Activated naive CD8-positive, alpha-beta T cell treated with anti-CD3 and anti-CD28 coated beads, Interleukin-2, amount 10 ng/mL, durations not matched to agents 7 days and 5 days (primary cell): ENCODE results near the gene SGCG. TPM values are rescaled to one million over a fixed set of nuclear protein-coding genes. Genes with fewer than 3 reads are reported as not detected.

ENCODE experiments used
- ATAC-seq: fragments of 150-1000 bp; cut with Tn5 transposase; one replicate; pipeline ENCODE4 v1.10.0; 2021; ENCODE audit warnings: low read depth, moderate library complexity
- POLR2A ChIA-PET: fragments of 350-600 bp; sonication (Branson Sonifier 250); formaldehyde crosslinking; loops from one replicate; lab custom pipeline; 2021; ENCODE audit warnings: antibody characterized with exemption; lab: Charles Lee
- DNase-seq: peaks from one replicate; pipeline ENCODE4 v3.0.0; 2021
- H3K27ac Mint-ChIP-seq: one replicate; pipeline ENCODE4 v1.8.0; 2022; ENCODE audit warnings: mild to moderate bottlenecking, mixed read lengths
- H3K27me3 Mint-ChIP-seq: one replicate; pipeline ENCODE4 v1.8.0; 2022; ENCODE audit warnings: mild to moderate bottlenecking, moderate library complexity, mixed read lengths
- H3K36me3 Mint-ChIP-seq: one replicate; pipeline ENCODE4 v1.8.0; 2021; ENCODE audit warnings: mild to moderate bottlenecking, mixed read lengths
- H3K4me1 Mint-ChIP-seq: one replicate; pipeline ENCODE4 v1.8.0; 2021; ENCODE audit warnings: mixed read lengths
- H3K4me3 Mint-ChIP-seq: one replicate; pipeline ENCODE4 v1.8.0; 2022; ENCODE audit warnings: mild to moderate bottlenecking, moderate library complexity, mixed read lengths
- H3K9me3 Mint-ChIP-seq: one replicate; pipeline ENCODE4 v1.8.0; 2021; ENCODE audit warnings: mixed read lengths
- total RNA-seq, 2 experiments: library from RNA; stranded (reverse); gene quantifications; one replicate each; pipeline ENCODE4 v1.2.3, GENCODE V29; 2021

SGCG gene
- total RNA-seq, 2 experiments from 2014 or later = not detected

DNA sequence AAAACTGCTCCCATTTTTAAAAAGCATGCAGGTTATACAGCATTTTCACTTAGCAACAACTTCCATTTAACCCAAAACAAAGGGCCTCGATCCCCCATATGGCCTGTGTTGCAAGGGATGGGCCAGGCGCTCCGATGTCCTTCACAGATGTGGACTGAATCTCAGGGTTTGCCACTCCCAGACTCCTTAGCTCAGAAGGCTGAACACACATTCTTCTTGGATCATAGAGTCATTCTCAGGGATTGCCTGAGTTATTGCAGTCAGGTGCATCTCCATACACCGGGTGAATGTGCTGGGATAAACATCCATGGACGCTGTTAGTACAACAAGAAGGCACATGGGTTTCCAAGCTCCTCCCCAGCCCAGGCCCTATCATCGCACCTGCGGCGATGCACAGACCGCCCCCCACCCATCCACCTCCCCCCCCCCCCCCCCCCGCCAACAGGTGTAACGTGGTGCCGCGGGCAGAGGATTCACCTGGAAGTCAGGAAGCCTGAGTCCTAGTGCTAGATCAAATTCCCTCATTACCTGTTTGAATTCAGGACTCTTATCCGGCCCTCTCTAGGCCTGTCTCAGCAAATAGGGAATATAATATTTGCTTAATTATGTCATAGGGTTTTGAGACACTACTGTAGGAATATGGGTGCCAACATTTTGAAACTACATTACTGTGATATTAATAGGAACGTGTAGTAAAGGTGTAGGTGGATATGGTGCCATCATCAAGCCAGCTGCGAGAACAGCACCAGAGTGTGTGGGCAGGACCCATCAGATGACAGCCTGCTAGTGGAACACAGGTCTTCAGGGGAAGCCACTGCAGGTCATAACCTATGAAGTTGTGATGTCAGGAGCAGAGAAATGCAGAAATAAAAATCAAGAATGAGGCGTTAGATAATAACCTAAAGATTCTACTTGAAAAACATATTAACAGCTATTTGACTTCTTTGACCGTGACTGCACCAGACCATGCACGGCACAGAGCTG, 141.9 kb downstream of the SGCG start:
- peaks cover 5% of the 10 kb centered on the region for H3K36me3 Mint-ChIP-seq
- POLR2A ChIA-PET = no interaction called here
- H3K9me3 Mint-ChIP-seq = no peaks in the 10 kb centered on the region
- DNase-seq (no peak), ATAC-seq (no peak)
- H3K27me3 Mint-ChIP-seq = no peaks in the 10 kb centered on the region
- peak overlapping the region; percentile 83 for H3K27ac Mint-ChIP-seq
- peaks cover 37% of the 10 kb centered on the region for H3K4me1 Mint-ChIP-seq
- no peak overlapping the region for H3K4me3 Mint-ChIP-seq

GRCh38 chr13:23323946-23324709, 143.3 kb downstream of the SGCG start:
- H3K4me3 Mint-ChIP-seq = no peak overlapping the region
- no peaks in the 10 kb centered on the region for H3K9me3 Mint-ChIP-seq
- peaks cover 6% of the 10 kb centered on the region for H3K36me3 Mint-ChIP-seq
- no peak overlapping the region for H3K27ac Mint-ChIP-seq
- DNase-seq (no peak), ATAC-seq (no peak)
- POLR2A ChIA-PET = no interaction called here
- peaks cover 33% of the 10 kb centered on the region for H3K4me1 Mint-ChIP-seq
- no peaks in the 10 kb centered on the region for H3K27me3 Mint-ChIP-seq

DNA sequence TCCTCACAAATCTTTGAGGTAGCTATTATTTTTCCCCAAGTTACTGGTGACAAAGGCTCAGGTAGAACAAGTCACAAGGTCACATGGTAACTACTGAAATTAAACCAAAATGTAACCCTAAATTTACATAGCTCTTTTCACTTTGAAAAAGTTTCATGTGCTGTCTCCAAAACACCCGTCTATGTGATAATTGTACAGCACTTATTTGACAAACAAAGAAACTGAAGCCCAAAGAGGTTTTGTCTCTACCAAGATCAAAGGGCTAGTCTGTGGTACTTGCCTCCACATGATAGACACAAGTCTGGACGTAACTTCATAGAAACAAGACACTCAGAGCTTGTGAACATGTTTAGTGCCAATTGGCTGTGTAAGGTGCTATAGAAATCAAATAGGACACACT, 144.4 kb downstream of the SGCG start:
- Mint-ChIP-seq H3K27me3 (no peaks in the 10 kb centered on the region), H3K36me3 (peaks cover 6% of the 10 kb centered on the region), H3K27ac (no peak overlapping the region), H3K9me3 (no peaks in the 10 kb centered on the region), H3K4me1 (peaks cover 26% of the 10 kb centered on the region), H3K4me3 (no peak overlapping the region)
- ATAC-seq (no peak), DNase-seq (no peak)
- POLR2A ChIA-PET = no interaction called here

- DNase-seq (no peak), ATAC-seq (no peak)
- H3K4me1 Mint-ChIP-seq = no peaks in the 10 kb centered on the region
- POLR2A ChIA-PET = no interaction called here
- H3K4me3 Mint-ChIP-seq = no peak overlapping the region
- no peaks in the 10 kb centered on the region for H3K27me3 Mint-ChIP-seq
- H3K36me3 Mint-ChIP-seq = peaks cover 41% of the 10 kb centered on the region
- peaks cover 11% of the 10 kb centered on the region for H3K9me3 Mint-ChIP-seq
- no peak overlapping the region for H3K27ac Mint-ChIP-seq
These were observed 149.6 kb downstream of the SGCG start for GRCh38 chr13:23330356-23330755.

DNA sequence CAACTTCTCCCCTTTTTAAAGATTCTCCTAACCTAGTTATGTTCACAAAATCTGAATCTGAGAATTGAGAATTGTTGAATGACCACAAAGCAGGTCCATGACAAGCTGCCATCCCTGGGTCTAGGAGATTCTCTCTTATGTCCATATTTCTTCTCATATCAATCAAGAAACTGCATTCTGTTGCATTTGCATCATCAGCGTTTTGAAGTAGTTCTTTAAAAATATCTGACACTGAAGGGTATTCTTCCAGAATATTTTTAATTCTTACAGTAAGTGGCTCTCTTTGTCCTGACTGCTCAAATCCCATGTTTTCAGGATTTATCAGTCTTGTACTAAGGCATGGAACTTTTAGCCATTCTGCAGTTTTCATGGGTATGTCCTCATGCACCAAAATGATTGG, 158.4 kb downstream of the SGCG start:
- H3K4me3 Mint-ChIP-seq = no peak overlapping the region
- H3K36me3 Mint-ChIP-seq = peaks cover 73% of the 10 kb centered on the region
- POLR2A ChIA-PET = no interaction called here
- no peak overlapping the region for H3K27ac Mint-ChIP-seq
- ATAC-seq (no peak), DNase-seq (no peak)
- no peaks in the 10 kb centered on the region for H3K27me3 Mint-ChIP-seq
- H3K4me1 Mint-ChIP-seq = no peaks in the 10 kb centered on the region
- H3K9me3 Mint-ChIP-seq = peaks cover 34% of the 10 kb centered on the region

- no peak for DNase-seq
- H3K36me3 Mint-ChIP-seq = peaks cover 75% of the 10 kb centered on the region
- no peak overlapping the region for H3K4me3 Mint-ChIP-seq
- H3K9me3 Mint-ChIP-seq = peaks cover 9% of the 10 kb centered on the region
- H3K27ac Mint-ChIP-seq = no peak overlapping the region
- H3K27me3 Mint-ChIP-seq = no peaks in the 10 kb centered on the region
- POLR2A ChIA-PET = no interaction called here
- no peak for ATAC-seq
- H3K4me1 Mint-ChIP-seq = peaks cover 5% of the 10 kb centered on the region
These were observed 164.3 kb downstream of the SGCG start for GRCh38 chr13:23344931-23345595.

DNA sequence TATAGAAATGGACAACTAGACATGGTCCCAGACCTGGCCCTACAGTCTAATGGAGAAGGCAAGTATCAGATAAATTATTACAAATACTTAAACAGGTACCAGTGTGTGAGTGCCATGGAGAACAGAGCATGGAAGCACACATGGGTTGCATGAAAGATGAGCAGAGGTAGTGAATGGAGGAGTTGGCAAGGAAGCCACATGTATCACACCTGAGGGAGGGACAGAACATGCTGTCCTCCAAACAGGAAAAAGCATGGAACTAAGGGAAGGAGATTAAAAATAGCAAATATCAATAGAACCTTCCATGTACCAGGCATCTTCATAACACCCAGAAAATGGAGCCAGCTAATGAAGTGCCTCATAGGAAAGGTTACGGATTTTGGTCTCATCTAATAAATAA, 166.8 kb downstream of the SGCG start:
- Mint-ChIP-seq H3K36me3 (peaks cover 74% of the 10 kb centered on the region), H3K9me3 (peaks cover 5% of the 10 kb centered on the region), H3K27me3 (no peaks in the 10 kb centered on the region), H3K4me3 (no peak overlapping the region), H3K4me1 (peaks cover 8% of the 10 kb centered on the region), H3K27ac (no peak overlapping the region)
- POLR2A ChIA-PET = no interaction called here
- DNase-seq (no peak), ATAC-seq (no peak)

- peaks cover 8% of the 10 kb centered on the region for H3K4me1 Mint-ChIP-seq
- ATAC-seq (no peak), DNase-seq (no peak)
- peaks cover 75% of the 10 kb centered on the region for H3K36me3 Mint-ChIP-seq
- no peak overlapping the region for H3K4me3 Mint-ChIP-seq
- H3K27me3 Mint-ChIP-seq = no peaks in the 10 kb centered on the region
- H3K27ac Mint-ChIP-seq = no peak overlapping the region
- peaks cover 3% of the 10 kb centered on the region for H3K9me3 Mint-ChIP-seq
- POLR2A ChIA-PET = no interaction called here
These were observed 167.7 kb downstream of the SGCG start for GRCh38 chr13:23348262-23349127.

- POLR2A ChIA-PET = no interaction called here
- Mint-ChIP-seq H3K4me1 (peaks cover 8% of the 10 kb centered on the region), H3K27me3 (no peaks in the 10 kb centered on the region), H3K4me3 (no peak overlapping the region), H3K36me3 (peaks cover 73% of the 10 kb centered on the region), H3K27ac (no peak overlapping the region), H3K9me3 (peaks cover 3% of the 10 kb centered on the region)
- ATAC-seq (no peak), DNase-seq (no peak)
These were observed 168.6 kb downstream of the SGCG start for GRCh38 chr13:23349161-23349897.

DNA sequence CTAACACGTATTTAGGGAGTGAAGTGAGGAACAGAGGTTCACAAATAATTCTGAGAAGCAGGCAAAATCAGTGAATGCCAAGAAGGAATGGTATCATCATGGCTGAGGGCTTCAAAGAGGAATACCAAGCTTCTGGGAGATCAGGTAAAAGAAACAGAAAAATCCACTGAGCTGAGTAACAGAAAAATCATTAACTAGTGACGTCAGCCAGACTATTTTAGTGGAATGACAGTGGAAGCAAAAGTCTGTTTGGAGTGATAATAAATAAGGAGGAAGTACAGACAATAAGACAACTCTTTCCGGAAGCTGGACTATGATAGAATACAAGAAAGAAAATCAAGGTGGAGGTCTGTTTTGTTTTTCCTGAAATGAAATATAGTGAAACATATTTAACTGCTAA, 169.2 kb downstream of the SGCG start:
- no peak for ATAC-seq
- H3K27me3 Mint-ChIP-seq = no peaks in the 10 kb centered on the region
- H3K4me1 Mint-ChIP-seq = peaks cover 8% of the 10 kb centered on the region
- POLR2A ChIA-PET = no interaction called here
- DNase-seq = no peak
- H3K4me3 Mint-ChIP-seq = no peak overlapping the region
- no peak overlapping the region for H3K27ac Mint-ChIP-seq
- H3K36me3 Mint-ChIP-seq = peaks cover 73% of the 10 kb centered on the region
- peaks cover 3% of the 10 kb centered on the region for H3K9me3 Mint-ChIP-seq

DNA sequence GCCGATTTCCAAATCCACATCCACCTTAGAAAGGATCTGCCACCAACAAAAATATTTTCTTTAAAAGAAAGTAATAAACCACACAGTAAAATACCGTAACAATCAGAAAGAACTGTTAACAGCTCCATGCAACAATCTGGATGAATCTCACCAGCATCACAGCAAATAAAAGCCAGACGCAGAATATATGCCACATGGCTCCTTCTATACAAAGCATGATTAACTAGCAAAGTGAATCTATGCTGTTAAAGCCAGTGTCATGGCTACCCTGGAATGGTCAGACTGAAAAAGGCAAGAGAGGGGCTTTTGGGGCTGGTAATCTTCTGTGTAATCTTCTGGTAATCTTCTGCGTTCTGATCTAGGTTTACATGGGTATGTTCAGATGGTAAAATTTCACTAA, 171.4 kb downstream of the SGCG start:
- Mint-ChIP-seq H3K27ac (no peak overlapping the region), H3K4me1 (peaks cover 5% of the 10 kb centered on the region), H3K27me3 (no peaks in the 10 kb centered on the region), H3K4me3 (no peak overlapping the region), H3K36me3 (peaks cover 66% of the 10 kb centered on the region), H3K9me3 (peaks cover 3% of the 10 kb centered on the region)
- DNase-seq (no peak), ATAC-seq (no peak)
- POLR2A ChIA-PET = no interaction called here

DNA sequence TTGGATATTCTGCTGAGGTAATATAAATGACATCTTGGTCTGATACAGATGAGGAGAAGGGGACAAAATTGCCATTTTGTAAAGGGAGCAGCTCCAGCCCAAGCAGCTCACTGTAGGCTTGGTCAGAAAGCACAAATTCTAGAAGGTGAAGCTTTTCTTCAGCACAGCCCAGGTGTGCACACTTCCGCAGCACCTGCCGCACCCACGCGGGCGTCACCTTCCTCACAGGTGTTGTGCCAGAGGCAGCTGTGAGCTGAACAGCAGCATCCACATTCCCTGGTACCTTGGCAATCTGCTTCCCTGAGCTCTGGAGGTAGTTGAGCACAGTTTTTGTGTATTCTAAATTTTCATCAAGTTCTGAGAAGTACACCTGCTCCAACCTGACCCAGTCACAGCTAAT, 173.7 kb downstream of the SGCG start:
- POLR2A ChIA-PET = no interaction called here
- Mint-ChIP-seq H3K27ac (no peak overlapping the region), H3K4me3 (no peak overlapping the region), H3K4me1 (peaks cover 3% of the 10 kb centered on the region), H3K9me3 (no peaks in the 10 kb centered on the region), H3K36me3 (peaks cover 47% of the 10 kb centered on the region), H3K27me3 (no peaks in the 10 kb centered on the region)
- ATAC-seq = no peak
- no peak for DNase-seq
